IPS-15b (cell line): ENCODE measurements around the gene CEACAM1.
"Not testable (repeated sequence)": the region's sequence is repeated elsewhere in the genome, so short reads cannot be mapped to it uniquely, and the experiment has no call there.

Experiments
- H3K27me3 ChIP-seq: one replicate; pipeline ENCODE4 v1.6.1; 2013; ENCODE audit warnings: low read length; ENCODE audit not compliant: control insufficient read depth, insufficient read depth
- H3K36me3 ChIP-seq: one replicate; pipeline ENCODE4 v1.6.1; 2013; ENCODE audit warnings: low read length; ENCODE audit not compliant: control insufficient read depth, insufficient read depth
- H3K4me1 ChIP-seq: one replicate; pipeline ENCODE4 v1.6.1; 2013; ENCODE audit warnings: mild to moderate bottlenecking, low read length; ENCODE audit not compliant: control insufficient read depth, insufficient read depth
- H3K4me3 ChIP-seq: one replicate; pipeline ENCODE4 v1.5.1; 2013; ENCODE audit warnings: low read depth, low read length
- H3K9ac ChIP-seq: one replicate; pipeline ENCODE4 v1.6.1; 2013; ENCODE audit warnings: low read depth, mild to moderate bottlenecking, low read length
- H3K9me3 ChIP-seq: one replicate; pipeline ENCODE4 v1.6.1; 2013; ENCODE audit warnings: mild to moderate bottlenecking, low read length; ENCODE audit not compliant: control insufficient read depth, insufficient read depth

Gene CEACAM1

DNA sequence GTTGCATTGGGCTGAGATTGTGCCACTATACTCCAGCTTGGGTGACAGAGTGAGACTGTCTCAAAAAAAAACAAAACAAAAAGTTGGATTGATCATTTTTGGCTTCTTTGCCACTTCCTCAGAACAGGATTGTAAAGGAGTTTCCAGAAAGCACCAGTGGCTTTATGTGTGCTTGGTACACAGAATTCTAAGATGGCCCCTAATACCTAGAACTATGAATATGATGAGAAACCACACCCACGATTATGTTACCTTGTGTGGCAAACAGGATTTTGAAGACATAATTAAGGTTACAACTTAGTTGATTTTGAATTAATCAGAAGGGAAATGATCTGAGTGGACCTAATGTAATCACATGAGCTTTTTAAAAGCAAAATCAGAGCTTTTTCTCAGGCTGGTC, 26.5 kb downstream of the CEACAM1 start:
- H3K27me3 ChIP-seq = no peaks in the 10 kb centered on the region
- H3K36me3 ChIP-seq = no peaks in the 10 kb centered on the region
- no peak overlapping the region for H3K9ac ChIP-seq
- peaks cover 2% of the 10 kb centered on the region for H3K4me1 ChIP-seq
- H3K4me3 ChIP-seq = no peak overlapping the region
- H3K9me3 ChIP-seq = no peaks in the 10 kb centered on the region

GRCh38 chr19:42501243-42501642, 27.0 kb downstream of the CEACAM1 start:
- not testable (repeated sequence) for H3K4me1 ChIP-seq, H3K4me3 ChIP-seq

GRCh38 chr19:42498169-42498757, 30.0 kb downstream of the CEACAM1 start:
- Histone ChIP-seq H3K9ac (no peak overlapping the region), H3K36me3 (no peaks in the 10 kb centered on the region), H3K9me3 (no peaks in the 10 kb centered on the region), H3K4me3 (no peak overlapping the region), H3K4me1 (no peaks in the 10 kb centered on the region), H3K27me3 (no peaks in the 10 kb centered on the region)

More at GRCh38 chr19:42501243-42501642, 27.0 kb downstream of the CEACAM1 start:
- H3K9me3 ChIP-seq, H3K27me3 ChIP-seq, H3K36me3 ChIP-seq, H3K9ac ChIP-seq: not testable (repeated sequence)

GRCh38 chr19:42497492-42498168, 30.7 kb downstream of the CEACAM1 start:
- Histone ChIP-seq H3K4me1 (no peaks in the 10 kb centered on the region), H3K9ac (no peak overlapping the region), H3K27me3 (no peaks in the 10 kb centered on the region), H3K4me3 (no peak overlapping the region), H3K9me3 (no peaks in the 10 kb centered on the region), H3K36me3 (no peaks in the 10 kb centered on the region)

DNA sequence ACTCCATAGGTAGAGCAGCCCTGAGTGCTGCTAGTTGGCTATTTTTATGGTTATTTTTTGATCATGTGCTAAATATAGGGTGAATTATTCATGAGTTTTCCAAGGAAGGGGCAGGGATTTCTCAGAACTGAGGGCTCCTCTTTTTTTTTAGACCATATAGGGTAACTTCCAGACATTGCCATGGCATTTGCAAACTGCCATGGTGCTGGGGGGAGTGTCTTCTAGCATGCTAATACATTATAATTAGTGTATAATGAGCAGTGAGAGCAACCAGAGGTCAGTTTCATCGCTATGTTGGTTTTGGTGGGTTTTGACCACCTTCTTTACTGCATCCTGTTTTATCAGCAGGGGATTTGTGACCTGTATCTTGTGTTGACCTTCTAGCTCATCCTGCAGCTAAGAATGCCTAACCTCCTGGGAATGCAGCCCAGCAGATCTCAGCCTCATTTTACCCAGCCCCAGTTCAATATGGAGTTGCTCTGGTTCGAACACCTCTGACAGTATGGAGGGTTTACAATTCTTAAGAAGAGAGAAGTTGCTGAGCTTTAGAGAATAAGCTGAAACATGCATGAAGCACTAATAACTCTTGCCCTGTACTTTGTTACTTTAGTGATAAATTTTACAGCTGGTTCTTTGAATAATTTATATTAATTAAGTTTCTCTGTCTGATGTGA, 31.7 kb downstream of the CEACAM1 start:
- no peaks in the 10 kb centered on the region for H3K27me3 ChIP-seq
- H3K36me3 ChIP-seq = no peaks in the 10 kb centered on the region
- no peaks in the 10 kb centered on the region for H3K9me3 ChIP-seq
- no peak overlapping the region for H3K4me3 ChIP-seq
- H3K9ac ChIP-seq = no peak overlapping the region
- H3K4me1 ChIP-seq = no peaks in the 10 kb centered on the region

GRCh38 chr19:42495663-42496062, 32.6 kb downstream of the CEACAM1 start:
- Histone ChIP-seq H3K36me3 (no peaks in the 10 kb centered on the region), H3K4me3 (no peak overlapping the region), H3K4me1 (no peaks in the 10 kb centered on the region), H3K9me3 (no peaks in the 10 kb centered on the region), H3K27me3 (no peaks in the 10 kb centered on the region), H3K9ac (no peak overlapping the region)

DNA sequence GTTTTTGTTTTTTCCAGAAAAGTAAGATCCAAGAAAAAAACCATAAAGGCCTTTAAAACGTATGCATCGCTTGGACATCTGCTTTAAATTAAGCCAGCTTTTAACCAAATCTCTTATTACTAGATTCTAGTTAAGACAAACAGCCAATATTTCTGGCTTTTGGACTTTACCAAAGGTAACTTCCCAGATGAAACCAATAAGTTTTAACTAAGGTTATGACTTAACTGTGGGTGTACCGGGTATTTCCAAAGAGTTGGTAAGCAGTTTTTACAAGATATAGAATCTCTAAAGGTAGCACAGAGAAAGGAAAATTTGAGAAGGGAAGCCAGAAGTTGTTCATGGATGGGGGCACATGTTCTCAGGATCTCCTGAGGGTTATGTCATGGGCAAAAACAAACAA, 34.0 kb downstream of the CEACAM1 start:
- H3K36me3 ChIP-seq = no peaks in the 10 kb centered on the region
- H3K9me3 ChIP-seq = no peaks in the 10 kb centered on the region
- no peaks in the 10 kb centered on the region for H3K4me1 ChIP-seq
- H3K27me3 ChIP-seq = no peaks in the 10 kb centered on the region
- no peak overlapping the region for H3K4me3 ChIP-seq
- no peak overlapping the region for H3K9ac ChIP-seq

GRCh38 chr19:42488783-42489521, 39.3 kb downstream of the CEACAM1 start:
- Histone ChIP-seq H3K4me3 (no peak overlapping the region), H3K4me1 (no peaks in the 10 kb centered on the region), H3K9me3 (no peaks in the 10 kb centered on the region), H3K27me3 (no peaks in the 10 kb centered on the region), H3K36me3 (no peaks in the 10 kb centered on the region), H3K9ac (no peak overlapping the region)

DNA sequence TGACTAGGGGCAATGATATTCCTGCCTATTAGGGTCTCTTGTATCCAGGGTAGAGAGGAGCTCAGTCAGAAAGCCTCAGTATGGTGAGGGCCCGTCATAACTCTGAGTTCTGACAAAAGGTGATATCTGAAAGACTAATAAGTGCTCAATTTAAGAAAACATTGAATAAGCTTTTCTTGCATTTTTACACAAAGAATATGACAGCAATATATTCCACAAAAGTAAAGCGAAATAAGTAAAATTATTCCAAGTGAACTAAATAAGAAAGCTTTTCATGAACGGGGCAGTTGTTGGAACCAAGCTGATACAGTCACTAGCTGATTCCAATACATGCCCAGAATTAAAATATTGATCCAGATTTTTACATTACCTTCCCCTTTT, 40.5 kb downstream of the CEACAM1 start:
- Histone ChIP-seq H3K9ac (no peak overlapping the region), H3K27me3 (no peaks in the 10 kb centered on the region), H3K4me1 (no peaks in the 10 kb centered on the region), H3K36me3 (no peaks in the 10 kb centered on the region), H3K4me3 (no peak overlapping the region), H3K9me3 (no peaks in the 10 kb centered on the region)

DNA sequence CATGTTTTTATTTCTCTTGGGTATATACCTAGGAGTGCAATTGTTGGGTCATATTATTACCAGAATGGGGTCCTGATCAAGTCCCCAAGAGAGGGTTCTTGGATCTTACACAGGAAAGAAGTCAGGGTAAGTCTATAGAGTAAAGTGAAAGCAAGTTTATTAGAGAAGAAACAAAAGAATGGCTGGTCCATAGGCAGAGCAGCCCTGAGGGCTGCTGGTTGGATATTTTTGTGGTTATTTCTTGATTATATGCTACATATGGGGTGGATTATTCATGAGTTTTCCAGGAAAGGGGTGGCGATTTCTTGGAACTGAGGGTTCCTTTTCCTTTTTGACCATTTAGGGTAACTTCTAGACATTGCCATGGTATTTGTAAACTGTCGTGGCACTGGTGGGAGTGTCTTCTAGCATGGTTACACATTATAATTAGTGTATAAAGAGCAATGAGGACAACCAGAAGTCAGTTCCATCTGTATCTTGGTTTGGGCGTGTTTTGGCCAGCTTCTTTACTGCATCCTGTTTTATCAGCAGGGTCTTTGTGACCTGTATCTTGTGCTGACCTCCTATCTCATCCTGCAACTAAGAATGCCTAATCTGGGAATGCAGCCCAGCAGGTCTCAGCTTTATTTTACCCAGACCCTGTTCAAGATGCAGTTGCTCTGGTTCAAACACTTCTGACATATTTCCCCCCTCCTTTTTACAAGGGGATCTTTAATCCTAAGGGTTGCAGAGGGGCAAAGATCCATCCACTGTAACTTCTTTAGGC, 41.1 kb downstream of the CEACAM1 start:
- Histone ChIP-seq H3K4me1 (no peaks in the 10 kb centered on the region), H3K9me3 (no peaks in the 10 kb centered on the region)

GRCh38 chr19:42485036-42485435, 43.2 kb downstream of the CEACAM1 start:
- not testable (repeated sequence) for H3K4me3 ChIP-seq, H3K36me3 ChIP-seq, H3K27me3 ChIP-seq, H3K9ac ChIP-seq, H3K4me1 ChIP-seq, H3K9me3 ChIP-seq

More for the DNA sequence above, 41.1 kb downstream of the CEACAM1 start:
- Histone ChIP-seq H3K36me3 (no peaks in the 10 kb centered on the region), H3K9ac (no peak overlapping the region), H3K27me3 (no peaks in the 10 kb centered on the region), H3K4me3 (no peak overlapping the region)
